T-helper 2 cell (primary cell): ENCODE measurements around the gene GAB4.
"Not testable (repeated sequence)": the region's sequence is repeated elsewhere in the genome, so short reads cannot be mapped to it uniquely, and the experiment has no call there.

Experiments
- DNase-seq, 5 experiments: peaks; one replicate each; pipeline versions ENCODE4 v3.0.0 to v3.0.0-alpha.2; 2012 to 2022
- total RNA-seq, 2 donors: gene quantifications; one replicate each; lab custom pipeline; 2026; lab: John Stamatoyannopoulos, UW

Gene GAB4
- total RNA-seq = 0 reads per million in 2 donors

DNA sequence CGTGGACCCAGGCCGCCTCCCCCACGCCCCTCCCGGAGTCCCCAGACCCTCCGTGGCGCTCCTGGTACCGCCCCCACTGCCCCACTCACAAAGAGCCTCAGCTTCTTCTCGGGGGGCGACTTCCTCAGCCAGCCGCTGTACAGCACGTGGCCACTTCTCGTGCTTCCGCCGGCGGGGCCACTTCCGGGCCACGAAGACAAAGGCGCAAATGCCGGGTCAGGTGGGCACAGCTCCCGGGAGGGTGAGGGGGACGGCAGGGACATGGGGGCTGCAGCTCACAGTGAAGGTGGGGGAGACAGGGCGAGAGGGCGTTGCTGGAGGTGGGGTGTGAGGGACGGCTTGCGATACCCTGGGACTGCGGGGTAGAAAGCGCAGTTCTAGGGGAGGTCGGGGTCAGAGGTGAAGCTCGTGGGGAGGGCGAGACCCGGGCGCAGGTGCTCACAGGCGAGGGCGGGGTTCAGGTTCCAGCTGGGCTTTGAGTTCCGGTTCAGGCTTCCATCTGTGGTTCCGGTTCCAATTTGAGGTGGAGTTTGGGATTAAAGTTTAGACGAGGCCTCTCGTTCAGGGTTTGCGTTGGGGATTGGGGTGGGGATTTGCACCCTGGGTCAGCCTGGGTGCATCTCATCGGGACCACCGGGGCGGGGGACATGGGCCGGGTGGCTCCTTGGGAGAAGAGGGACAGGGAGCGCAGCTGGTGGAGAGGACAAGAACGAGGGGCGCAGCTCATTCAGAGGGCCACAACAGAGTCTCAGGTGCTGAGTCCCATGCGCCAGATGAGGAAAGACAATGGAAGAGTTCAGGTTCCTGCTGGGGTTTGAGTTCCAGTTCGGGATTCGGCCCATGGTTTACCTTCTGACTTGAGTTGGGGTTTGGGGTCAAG is at the start of gene GAB4:
TSS of gene GAB4 (minus strand) at position 371 of the 880 bp plus-strand sequence. CDS start at position 263, 108 bp downstream.
- no peak for DNase-seq

GRCh38 chr22:17056807-17057206 is 48.8 kb upstream of the GAB4 start:
- DNase-seq = no peak

DNA sequence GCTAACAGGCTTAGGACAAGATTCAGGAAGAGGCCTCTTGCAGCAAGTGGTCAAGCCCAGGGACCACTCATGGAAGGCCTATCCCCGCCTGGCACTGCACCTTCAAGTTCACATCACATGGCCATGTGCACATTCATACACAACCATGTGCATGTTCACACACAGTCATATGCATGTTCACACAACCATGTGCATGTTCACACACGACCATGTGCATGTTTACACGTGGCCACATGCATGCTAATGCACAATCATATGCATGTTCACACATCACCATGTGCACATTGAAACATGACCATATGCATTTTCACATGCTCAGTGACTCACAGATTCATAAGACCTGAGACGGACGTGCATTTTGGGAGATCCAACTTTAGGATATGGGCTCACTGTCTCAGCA is 48.0 kb upstream of the GAB4 start:
- DNase-seq = no peak

DNA sequence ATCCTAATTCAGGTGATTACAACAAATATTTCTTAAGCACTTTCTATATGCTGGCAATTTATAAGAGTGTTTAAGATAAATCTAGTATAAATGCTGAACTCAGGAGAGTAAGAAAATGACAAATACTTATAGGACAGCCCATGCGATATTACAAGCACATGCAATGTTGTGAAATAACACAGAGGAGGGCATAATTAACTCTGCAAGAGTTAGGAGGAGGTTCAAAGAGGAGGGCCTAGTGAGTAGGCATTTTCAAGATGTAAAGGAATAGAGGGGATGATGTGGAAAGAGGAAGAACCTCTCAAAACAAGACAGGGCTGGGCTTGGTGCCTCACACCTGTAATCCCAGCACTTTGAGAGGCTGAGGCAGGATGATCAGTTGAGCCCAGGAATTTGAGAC is 39.6 kb upstream of the GAB4 start:
- DNase-seq = no peak

DNA sequence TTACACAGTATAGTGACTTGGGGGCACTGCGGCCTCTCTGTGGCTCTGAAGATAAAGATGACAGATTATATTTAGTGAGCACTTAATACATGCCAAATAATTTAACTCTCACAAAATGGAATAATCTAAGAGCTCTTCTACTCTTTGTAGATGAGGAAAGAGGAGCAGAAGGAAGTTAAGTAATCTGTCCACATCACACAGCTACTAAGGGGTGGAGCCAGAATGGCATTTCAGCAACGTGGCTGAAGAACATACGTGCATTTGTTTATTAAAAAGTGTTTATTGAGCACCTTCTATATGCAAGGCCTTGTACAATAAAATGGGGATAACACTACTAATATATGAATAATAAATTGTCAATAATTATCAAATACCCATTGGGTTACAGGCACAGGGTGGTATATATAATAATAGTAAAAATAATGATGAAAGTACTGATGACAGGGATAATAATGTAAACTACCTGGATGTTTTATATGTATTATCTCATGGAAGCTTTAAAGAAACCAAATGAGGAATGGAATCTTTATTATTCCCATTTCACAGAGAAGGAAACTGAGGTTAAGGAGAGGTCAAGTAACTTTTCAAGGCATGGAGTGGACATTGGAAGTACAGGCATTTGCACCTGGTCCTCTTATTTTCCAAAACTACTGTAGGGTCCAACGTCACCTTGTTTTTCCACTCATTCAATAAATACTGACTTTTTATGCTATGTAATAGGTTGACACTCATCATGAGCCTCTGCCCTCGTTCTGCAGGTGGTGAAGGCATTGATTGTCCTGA is 38.7 kb upstream of the GAB4 start:
- no peak for DNase-seq

GRCh38 chr22:17043521-17043920 is 35.5 kb upstream of the GAB4 start:
- no peak for DNase-seq

GRCh38 chr22:17036842-17037711 is 29.1 kb upstream of the GAB4 start:
- not testable (repeated sequence) for DNase-seq

DNA sequence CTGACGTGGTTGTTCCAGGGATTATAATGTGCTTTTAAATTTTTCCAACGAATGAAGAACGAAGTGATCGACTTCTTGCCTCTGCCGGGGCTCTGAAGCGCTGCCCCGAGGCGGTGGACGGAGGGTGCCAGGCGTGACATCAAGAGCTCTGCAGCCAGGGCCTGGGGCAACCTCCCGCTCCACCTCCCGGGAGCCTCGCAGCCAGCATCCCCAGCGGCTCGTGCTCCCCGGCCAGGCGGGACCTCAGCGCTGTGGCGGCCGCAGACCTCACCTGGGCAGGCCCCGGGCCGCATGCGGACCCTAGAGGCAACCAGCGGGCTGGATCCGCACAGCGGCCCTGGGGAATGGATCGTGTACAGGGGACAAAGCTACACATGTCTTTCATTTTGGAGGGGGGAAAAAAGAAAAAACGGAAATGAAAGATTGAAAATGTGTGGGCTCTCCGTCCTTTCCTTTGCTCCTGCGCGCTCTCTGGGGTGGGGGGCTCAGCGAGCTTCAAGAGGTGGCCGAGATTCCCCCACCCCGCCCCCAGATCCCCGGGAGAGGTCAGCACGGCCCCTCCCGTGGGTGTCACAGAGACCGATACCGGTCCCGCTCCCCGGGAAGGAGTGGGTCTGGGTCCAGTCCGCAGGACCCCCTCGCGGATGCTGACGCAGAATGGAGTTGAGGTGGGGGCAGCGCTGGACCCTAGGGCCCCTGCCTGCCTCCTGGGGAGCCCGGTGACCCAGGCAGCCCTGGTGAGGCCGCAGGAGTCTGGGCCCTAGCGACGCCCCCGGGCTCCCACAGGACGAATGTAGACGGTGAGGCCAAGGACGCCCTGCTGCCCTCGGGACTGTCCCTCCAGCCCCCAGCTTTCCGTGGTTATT is 28.2 kb upstream of the GAB4 start:
- not testable (repeated sequence) for DNase-seq

DNA sequence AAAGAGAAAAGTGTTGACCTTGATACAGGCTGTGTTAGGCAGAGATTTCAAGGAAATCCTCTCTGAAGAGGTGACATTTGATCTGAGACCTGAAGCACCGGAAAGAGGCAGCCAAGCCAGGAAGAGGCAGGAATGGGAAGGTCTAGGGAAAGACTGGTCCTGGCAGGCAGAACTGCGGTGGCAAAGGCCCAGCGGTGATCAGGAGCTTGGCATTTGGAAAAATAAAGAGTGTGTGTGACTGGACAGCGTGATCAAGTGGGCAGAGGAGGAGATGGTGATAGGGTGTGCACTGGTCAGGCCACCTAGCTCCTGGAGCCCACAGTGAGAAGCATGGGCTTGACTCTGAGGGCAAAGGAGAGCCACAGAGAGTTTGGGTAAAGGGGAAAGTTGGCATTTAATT is 27.2 kb upstream of the GAB4 start:
- DNase-seq = no peak

GRCh38 chr22:17034532-17034931 is 26.5 kb upstream of the GAB4 start:
- DNase-seq = not testable (repeated sequence)

- DNase-seq = not testable (repeated sequence)
Observed at GRCh38 chr22:17032277-17032676, 24.3 kb upstream of the GAB4 start.

DNA sequence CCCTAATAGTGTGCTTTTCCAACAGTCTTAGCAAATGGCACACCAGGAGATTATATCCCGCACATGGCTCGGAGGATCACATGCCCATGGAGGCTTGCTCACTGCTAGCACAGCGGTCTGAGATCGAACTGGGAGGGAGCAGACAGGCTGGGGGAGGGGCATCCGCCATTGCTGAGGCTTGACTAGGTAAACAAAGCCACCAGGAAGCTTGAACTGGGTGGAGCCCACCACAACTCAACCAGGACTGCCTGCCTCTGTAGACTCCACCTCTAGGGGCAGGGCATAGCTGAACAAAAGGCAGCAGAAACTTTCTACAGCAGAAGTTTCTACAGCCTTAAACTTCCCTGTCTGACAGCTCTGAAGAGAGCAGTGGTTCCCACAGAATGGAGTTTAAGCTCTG is 16.4 kb upstream of the GAB4 start:
- DNase-seq = peak in 1 of 5 experiments; percentile 30

DNA sequence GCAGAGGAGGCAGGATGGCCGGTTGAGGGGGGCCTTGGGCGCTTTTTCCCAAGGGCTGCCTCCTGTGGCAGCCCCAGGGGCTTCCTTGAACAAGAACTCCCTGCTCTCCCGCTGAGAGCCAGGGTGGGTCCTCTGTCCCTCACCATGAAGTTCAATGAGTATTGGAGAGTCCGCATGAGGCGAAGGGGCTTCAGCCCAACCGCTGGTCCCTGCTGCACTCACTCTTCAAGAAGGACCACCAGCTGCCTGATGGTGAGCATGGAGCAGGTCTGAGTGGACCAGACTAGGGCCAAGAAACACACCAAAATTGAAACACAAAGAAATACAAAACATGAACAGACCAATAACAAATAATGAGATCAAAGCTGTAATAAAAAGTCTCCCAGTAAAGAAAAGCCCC is 7.5 kb upstream of the GAB4 start:
- DNase-seq = not testable (repeated sequence)

GRCh38 chr22:17014101-17014440 is 6.0 kb upstream of the GAB4 start:
- DNase-seq = not testable (repeated sequence)

DNA sequence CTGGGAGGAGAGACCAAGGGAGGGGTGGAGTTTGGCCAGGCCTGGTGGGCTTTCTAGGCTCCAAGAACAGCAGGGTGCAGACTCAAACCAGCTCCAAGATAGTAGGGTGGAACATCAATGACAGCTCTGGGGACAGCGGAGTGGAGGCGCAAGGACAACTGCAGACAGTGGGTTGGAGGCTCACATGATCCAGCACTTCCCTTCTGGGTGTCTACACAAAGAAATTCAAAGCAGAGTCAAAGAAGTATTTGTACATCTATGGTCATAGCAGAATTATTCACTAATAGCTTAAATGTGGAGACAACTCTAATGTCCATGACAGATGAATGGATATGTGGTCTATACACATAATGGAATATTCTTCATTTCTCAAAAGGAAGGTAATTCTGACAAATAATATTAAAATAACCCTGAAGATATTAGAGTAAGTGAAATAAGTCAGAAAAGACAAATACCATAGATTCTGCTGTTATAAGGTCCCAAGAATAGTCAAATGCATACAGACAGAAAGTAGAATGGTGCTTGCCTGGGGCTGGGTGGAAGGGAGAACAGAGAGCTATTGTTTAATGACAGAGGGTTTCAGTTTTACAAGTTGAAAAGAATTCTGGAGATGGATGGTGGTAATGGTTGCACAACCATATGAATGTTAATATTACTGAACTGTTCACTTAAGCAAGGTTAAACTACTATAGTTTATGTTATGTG is 5.5 kb upstream of the GAB4 start:
- no peak for DNase-seq

DNA sequence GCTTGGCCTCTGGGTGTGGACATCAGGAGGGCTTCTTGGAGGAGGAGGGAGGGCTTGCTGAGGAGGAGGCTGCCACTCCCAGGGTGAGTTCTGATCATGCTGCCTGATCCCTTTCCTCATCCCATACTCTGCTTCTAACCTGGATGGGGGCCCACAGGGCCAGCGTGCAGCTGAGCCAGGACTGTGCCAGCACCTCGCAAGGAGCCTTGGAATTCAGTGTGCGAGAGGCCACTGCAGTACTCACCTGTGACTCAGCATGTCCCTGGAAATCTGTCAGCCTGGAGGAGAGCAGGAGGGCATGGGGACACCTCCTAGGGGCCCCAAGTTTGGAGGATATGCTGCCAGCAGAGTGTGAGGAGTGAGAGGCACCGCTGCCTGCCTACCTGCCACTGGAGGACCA is 4.2 kb upstream of the GAB4 start:
- no peak for DNase-seq

- DNase-seq = no peak
Observed at GRCh38 chr22:17009640-17010291, 1.7 kb upstream of the GAB4 start.

DNA sequence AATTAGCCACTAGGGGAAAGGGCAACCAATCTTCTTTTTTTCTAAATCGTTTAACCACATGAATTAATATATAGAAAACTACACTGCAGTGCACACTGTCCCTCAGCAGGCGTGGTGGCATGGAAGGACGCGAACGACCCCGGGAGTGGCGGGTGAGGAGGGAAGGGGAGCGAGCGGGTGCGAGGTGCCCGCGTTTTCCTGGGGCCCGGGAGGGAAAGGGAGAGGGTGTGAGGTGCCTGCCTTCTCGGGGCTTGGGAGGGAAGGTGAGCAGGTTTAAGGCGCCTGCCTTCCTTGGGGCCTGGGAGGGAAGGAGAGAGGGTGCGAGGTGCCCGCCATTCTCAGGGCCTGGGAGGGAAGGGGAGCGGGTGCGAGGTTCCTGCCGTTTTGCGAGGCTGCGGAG is 765 bp downstream of the GAB4 start:
- no peak for DNase-seq

DNA sequence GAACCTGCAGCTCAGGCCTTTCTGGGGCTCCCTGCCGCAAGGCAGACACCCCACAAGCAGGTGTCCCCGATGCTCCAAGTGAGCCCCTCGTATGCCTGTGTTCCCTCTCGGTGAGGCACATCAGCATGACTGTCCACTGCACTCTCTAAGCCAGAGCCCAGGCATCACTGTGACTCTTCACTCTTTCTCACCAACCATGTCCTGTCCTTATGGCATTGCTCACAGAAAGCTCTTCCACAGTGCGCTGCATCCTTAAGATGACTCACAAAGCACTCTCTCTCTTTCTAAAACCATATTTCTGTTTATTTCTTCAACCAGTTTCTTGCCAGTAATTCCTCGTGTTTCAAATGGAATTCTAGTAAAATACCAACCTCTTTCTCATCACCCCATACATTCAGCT is 18.1 kb downstream of the GAB4 start:
- no peak for DNase-seq

GRCh38 chr22:16988257-16988656 is 19.8 kb downstream of the GAB4 start:
- DNase-seq = no peak

- no peak for DNase-seq
Observed at GRCh38 chr22:16987822-16988221, 20.2 kb downstream of the GAB4 start.
